HepG2 (cell line): ENCODE measurements around the gene CAMK1D. TPM values are rescaled to one million over a fixed set of nuclear protein-coding genes. Genes with fewer than 3 reads are reported as not detected.
A peak's percentile ranks its signal among the peaks of the same experiment; 100 is the strongest.

ENCODE experiments used
- ERF ChIP-seq: IDR thresholded peaks from 2 replicates; pipeline ENCODE4 v1.6.1; 2018; ENCODE audit warnings: missing biosample characterization, missing genetic modification reagents
- HMG20A ChIP-seq: IDR thresholded peaks from 2 replicates; pipeline ENCODE4 v1.6.1; 2016; ENCODE audit warnings: borderline replicate concordance
- KDM1A ChIP-seq: IDR thresholded peaks from 2 replicates; pipeline ENCODE4 v1.6.1; 2016; ENCODE audit warnings: missing compliant biosample characterization
- KLF12 ChIP-seq: sonication (generic); formaldehyde crosslinking; IDR thresholded peaks from 2 replicates; pipeline ENCODE4 v1.4.0; 2020; ENCODE audit warnings: missing genetic modification reagents, borderline replicate concordance
- NR1H2 ChIP-seq: sonication (generic); formaldehyde crosslinking; IDR thresholded peaks from 2 replicates; pipeline ENCODE4 v1.8.1; 2022; ENCODE audit warnings: low read depth, missing genetic modification reagents, borderline replicate concordance
- PRDM15 ChIP-seq: sonication (generic); formaldehyde crosslinking; IDR thresholded peaks from 2 replicates; pipeline ENCODE4 v1.4.0; 2020; ENCODE audit warnings: missing genetic modification reagents
- SALL2 ChIP-seq: sonication (generic); formaldehyde crosslinking; IDR thresholded peaks from 2 replicates; pipeline ENCODE4 v1.8.1; 2023; ENCODE audit warnings: mild to moderate bottlenecking, missing genetic modification reagents, inconsistent platforms
- SMAD3 ChIP-seq: sonication (generic); formaldehyde crosslinking; IDR thresholded peaks from 2 replicates; pipeline ENCODE4 v1.4.0; 2020; ENCODE audit warnings: missing genetic modification reagents
- SMARCC2 ChIP-seq: fragments of 450-650 bp; IDR thresholded peaks from 2 replicates; pipeline ENCODE4 v1.6.1; 2017; ENCODE audit warnings: antibody characterized with exemption, mild to moderate bottlenecking
- STAT5B ChIP-seq: sonication (generic); formaldehyde crosslinking; IDR thresholded peaks from 2 replicates; pipeline ENCODE4 v1.4.0; 2020; ENCODE audit warnings: missing genetic modification reagents
- ZFP1 ChIP-seq: IDR thresholded peaks from 2 replicates; pipeline ENCODE4 v1.6.1; 2016
- ZMYM3 ChIP-seq: sonication (generic); formaldehyde crosslinking; IDR thresholded peaks from 2 replicates; pipeline ENCODE4 v1.5.1; 2020; ENCODE audit warnings: mild to moderate bottlenecking, missing genetic modification reagents
- ZNF274 ChIP-seq: sonication (generic); formaldehyde crosslinking; IDR thresholded peaks from 2 replicates; pipeline ENCODE4 v1.5.1; 2020; ENCODE audit warnings: mild to moderate bottlenecking, missing genetic modification reagents
- ZNF282 ChIP-seq: fragments of 450-650 bp; IDR thresholded peaks from 2 replicates; pipeline ENCODE4 v1.6.1; 2018; ENCODE audit not compliant: partially characterized antibody
- ZNF512 ChIP-seq: sonication (generic); formaldehyde crosslinking; IDR thresholded peaks from 2 replicates; pipeline ENCODE4 v1.4.0; 2020; ENCODE audit warnings: mild to moderate bottlenecking, missing genetic modification reagents
- ZNF597 ChIP-seq: sonication (generic); formaldehyde crosslinking; IDR thresholded peaks from 2 replicates; pipeline ENCODE4 v1.5.0; 2020; ENCODE audit warnings: missing genetic modification reagents
- ZNF740 ChIP-seq: sonication (generic); formaldehyde crosslinking; IDR thresholded peaks from 2 replicates; pipeline ENCODE4 v1.4.0; 2020; ENCODE audit warnings: missing genetic modification reagents
- ZNF746 ChIP-seq: sonication (generic); formaldehyde crosslinking; IDR thresholded peaks from 2 replicates; pipeline ENCODE4 v1.8.0; 2022; ENCODE audit warnings: mild to moderate bottlenecking, missing genetic modification reagents
- ZNF891 ChIP-seq: sonication (generic); formaldehyde crosslinking; IDR thresholded peaks from 2 replicates; pipeline ENCODE4 v1.5.0; 2020; ENCODE audit warnings: mild to moderate bottlenecking, missing genetic modification reagents
- polyA plus RNA-seq, 8 experiments: library from polyadenylated mRNA; depleted of rRNA in 3 of 8; stranded (reverse) in 7 of 8; unstranded in 1 of 8; fragments of >200 nt; fragmentation: Illumina TruSeq in 4 of 8; extraction: Trizol in 4 of 8; gene quantifications; 2 replicates each; pipeline versions ENCODE4 v1.2.1 to v1.2.3, GENCODE V29; 2011 to 2016; ENCODE audit warnings: low read depth in 4 of 8, missing spikeins in 1 of 8, mixed read lengths in 1 of 8; ENCODE audit not compliant: insufficient read depth in 1 of 8
- total RNA-seq, 5 experiments: library from RNA; depleted of rRNA; stranded (reverse); fragments of >200 nt; fragmentation: Illumina TruSeq; extraction: Trizol; gene quantifications; 2 replicates each; pipeline ENCODE4 v1.2.3, GENCODE V29; 2016; ENCODE audit warnings: low read depth in 1 of 5
- TF ChIP-seq, protein P1 (sequence below): sonication (generic); formaldehyde crosslinking; IDR thresholded peaks from 2 replicates; pipeline ENCODE4 v1.5.0; 2020; ENCODE audit warnings: missing genetic modification reagents, mild to moderate bottlenecking, borderline replicate concordance
- TF ChIP-seq, protein P2 (sequence below): sonication (generic); formaldehyde crosslinking; IDR thresholded peaks from 2 replicates; pipeline ENCODE4 v1.4.0; 2020; ENCODE audit warnings: missing genetic modification reagents

The CAMK1D gene
- total and polyA plus RNA-seq, 2 of the 13 experiments (the other 11 are each of a cell fraction or from before 2014, with no cell fraction given) = under 0.01 TPM; not detected in 1

- TF ChIP-seq, protein P1, sequence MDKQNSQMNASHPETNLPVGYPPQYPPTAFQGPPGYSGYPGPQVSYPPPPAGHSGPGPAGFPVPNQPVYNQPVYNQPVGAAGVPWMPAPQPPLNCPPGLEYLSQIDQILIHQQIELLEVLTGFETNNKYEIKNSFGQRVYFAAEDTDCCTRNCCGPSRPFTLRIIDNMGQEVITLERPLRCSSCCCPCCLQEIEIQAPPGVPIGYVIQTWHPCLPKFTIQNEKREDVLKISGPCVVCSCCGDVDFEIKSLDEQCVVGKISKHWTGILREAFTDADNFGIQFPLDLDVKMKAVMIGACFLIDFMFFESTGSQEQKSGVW (CRISPR knock-in tag) = no peak
- no peak for TF ChIP-seq ERF
- no peak for TF ChIP-seq ZNF597 (CRISPR knock-in tag)
- no peak for TF ChIP-seq ZNF274 (CRISPR knock-in tag)
- no peak for TF ChIP-seq ZNF891 (CRISPR knock-in tag)
- no peak for TF ChIP-seq ZNF512 (CRISPR knock-in tag)
- 0 out of 2 replicates have a peak, but pooled peaks have one; percentile 24 for TF ChIP-seq HMG20A (CRISPR knock-in tag)
- TF ChIP-seq ZNF282 = no peak
- peak; percentile 48; the same call in 1 of the 2 replicates for TF ChIP-seq SALL2
- TF ChIP-seq ZNF740 (CRISPR knock-in tag) = no peak
- TF ChIP-seq ZMYM3 (CRISPR knock-in tag) = peak; percentile 38; the same call in 1 of the 2 replicates
- no peak for TF ChIP-seq PRDM15 (CRISPR knock-in tag)
- no peak for TF ChIP-seq NR1H2
- 0 out of 2 replicates have a peak, but pooled peaks have one; percentile 27 for TF ChIP-seq KDM1A (CRISPR knock-in tag)
- TF ChIP-seq STAT5B = no peak
- TF ChIP-seq SMAD3 (CRISPR knock-in tag) = no peak
- TF ChIP-seq KLF12 (CRISPR knock-in tag) = no peak
- TF ChIP-seq ZNF746 (CRISPR knock-in tag) = no peak
- no peak for TF ChIP-seq ZFP1 (CRISPR knock-in tag)
- no peak for TF ChIP-seq SMARCC2
- TF ChIP-seq, protein P2, sequence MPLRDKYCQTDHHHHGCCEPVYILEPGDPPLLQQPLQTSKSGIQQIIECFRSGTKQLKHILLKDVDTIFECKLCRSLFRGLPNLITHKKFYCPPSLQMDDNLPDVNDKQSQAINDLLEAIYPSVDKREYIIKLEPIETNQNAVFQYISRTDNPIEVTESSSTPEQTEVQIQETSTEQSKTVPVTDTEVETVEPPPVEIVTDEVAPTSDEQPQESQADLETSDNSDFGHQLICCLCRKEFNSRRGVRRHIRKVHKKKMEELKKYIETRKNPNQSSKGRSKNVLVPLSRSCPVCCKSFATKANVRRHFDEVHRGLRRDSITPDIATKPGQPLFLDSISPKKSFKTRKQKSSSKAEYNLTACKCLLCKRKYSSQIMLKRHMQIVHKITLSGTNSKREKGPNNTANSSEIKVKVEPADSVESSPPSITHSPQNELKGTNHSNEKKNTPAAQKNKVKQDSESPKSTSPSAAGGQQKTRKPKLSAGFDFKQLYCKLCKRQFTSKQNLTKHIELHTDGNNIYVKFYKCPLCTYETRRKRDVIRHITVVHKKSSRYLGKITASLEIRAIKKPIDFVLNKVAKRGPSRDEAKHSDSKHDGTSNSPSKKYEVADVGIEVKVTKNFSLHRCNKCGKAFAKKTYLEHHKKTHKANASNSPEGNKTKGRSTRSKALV (CRISPR knock-in tag) = no peak
Measured at GRCh38 chr10:12605580-12606405, 256.4 kb downstream of the CAMK1D start (continued).
